GM23248 (cell line): ENCODE results near the gene SNRPD3.
"Not testable (repeated sequence)": the region's sequence is repeated elsewhere in the genome, so short reads cannot be mapped to it uniquely, and the experiment has no call there.

Source experiments
- EZH2 ChIP-seq: fragments of 200-600 bp; sonication (generic); IDR thresholded peaks from 2 replicates; pipeline ENCODE4 v1.6.1; 2018; ENCODE audit warnings: antibody characterized with exemption, mild to moderate bottlenecking; ENCODE audit not compliant: insufficient read depth, poor library complexity, severe bottlenecking
- EZH2phosphoT487 ChIP-seq: fragments of 200-600 bp; sonication (generic); IDR thresholded peaks from 2 replicates; pipeline ENCODE4 v1.6.1; 2018; ENCODE audit warnings: antibody characterized with exemption, moderate library complexity, mild to moderate bottlenecking, low read depth; ENCODE audit not compliant: insufficient read depth

DNA sequence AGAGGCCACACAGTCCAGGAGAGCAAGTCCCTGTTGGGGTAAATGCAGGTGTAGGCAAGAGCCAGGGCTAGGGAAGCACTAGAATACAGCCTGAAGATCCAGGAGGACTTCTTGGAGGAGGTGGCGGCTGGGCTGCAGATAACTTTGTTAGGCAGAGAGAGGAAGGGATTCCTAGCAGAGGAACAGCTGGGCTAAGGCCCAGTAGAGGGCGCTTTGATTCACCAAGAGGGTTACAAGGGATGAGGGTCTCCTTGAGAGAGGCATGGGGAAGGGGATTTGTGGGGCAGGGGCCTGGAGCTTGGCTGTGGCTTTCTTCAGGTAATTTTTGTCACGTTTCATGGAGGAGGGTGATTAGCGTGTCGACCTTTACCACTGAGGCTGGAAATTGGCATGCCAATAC lies 65.4 kb downstream of the SNRPD3 start:
- TF ChIP-seq EZH2phosphoT487, EZH2: not testable (repeated sequence)
